ENCODE measurements around the gene TGFB2. TPM values are rescaled to one million over a fixed set of nuclear protein-coding genes. Genes with fewer than 3 reads are reported as not detected.

TGFB2 gene
- total RNA-seq, 2 donors from 2014 or later = 4.3 to 8.7 TPM

DNA sequence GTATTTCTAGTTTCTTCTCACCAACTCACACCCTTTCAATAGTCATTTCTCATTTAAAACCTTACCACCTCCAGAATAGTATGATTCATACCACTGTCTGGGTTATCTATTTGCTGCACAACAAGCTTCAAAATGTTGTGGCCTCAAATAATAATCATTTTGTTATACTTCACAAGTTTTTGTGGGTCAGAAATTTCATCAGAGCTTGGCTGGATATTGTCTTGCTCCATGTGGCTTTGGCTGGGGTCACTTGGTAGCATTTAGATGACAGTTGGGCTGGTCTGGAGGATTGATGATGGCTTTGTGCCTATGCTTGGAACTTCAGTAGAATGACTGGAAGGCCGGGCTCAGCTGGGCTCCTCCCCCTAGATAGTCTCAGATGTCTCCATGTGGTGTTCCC is 66.0 kb downstream of the TGFB2 start:
- Histone ChIP-seq H3K27me3 (no peaks in the 10 kb centered on the region), H3K9me3 (no peaks in the 10 kb centered on the region), H3K4me1 (peaks cover 0 to 6% of the 10 kb centered on the region in 2 donors), H3K36me3 (no peaks in the 10 kb centered on the region), H3K4me3 (no peak overlapping the region), H3K27ac (no peak overlapping the region)
- TF ChIP-seq, protein P1, sequence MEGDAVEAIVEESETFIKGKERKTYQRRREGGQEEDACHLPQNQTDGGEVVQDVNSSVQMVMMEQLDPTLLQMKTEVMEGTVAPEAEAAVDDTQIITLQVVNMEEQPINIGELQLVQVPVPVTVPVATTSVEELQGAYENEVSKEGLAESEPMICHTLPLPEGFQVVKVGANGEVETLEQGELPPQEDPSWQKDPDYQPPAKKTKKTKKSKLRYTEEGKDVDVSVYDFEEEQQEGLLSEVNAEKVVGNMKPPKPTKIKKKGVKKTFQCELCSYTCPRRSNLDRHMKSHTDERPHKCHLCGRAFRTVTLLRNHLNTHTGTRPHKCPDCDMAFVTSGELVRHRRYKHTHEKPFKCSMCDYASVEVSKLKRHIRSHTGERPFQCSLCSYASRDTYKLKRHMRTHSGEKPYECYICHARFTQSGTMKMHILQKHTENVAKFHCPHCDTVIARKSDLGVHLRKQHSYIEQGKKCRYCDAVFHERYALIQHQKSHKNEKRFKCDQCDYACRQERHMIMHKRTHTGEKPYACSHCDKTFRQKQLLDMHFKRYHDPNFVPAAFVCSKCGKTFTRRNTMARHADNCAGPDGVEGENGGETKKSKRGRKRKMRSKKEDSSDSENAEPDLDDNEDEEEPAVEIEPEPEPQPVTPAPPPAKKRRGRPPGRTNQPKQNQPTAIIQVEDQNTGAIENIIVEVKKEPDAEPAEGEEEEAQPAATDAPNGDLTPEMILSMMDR (IDR thresholded peaks at IDR 0.05) = no peak
- DNase-seq (ENCODE audit: low spot score) = no peak

DNA sequence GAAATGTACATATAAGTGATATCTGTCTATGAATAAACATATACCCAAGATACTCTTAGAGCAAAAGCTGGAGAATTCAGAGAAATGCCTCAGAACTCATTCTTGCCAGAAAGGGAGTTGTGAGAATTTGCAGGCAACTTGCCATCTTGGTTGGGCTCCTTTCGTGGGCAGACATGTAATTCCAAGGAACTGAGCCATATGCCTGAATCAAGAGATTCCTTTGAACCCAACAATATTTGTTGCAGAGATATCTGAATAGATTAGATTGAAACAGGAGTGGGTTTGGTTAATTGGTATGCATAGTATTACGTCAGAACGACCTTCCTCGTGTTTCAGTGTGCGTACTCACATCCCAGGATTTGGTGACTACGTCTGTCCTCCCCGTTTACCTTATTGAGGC is 67.0 kb downstream of the TGFB2 start:
- Histone ChIP-seq H3K27ac (no peak overlapping the region), H3K27me3 (no peaks in the 10 kb centered on the region), H3K4me1 (peaks cover 0 to 6% of the 10 kb centered on the region in 2 donors), H3K9me3 (no peaks in the 10 kb centered on the region), H3K36me3 (no peaks in the 10 kb centered on the region), H3K4me3 (no peak overlapping the region)
- TF ChIP-seq, protein P1 (IDR thresholded peaks at IDR 0.05) = no peak
- no peak for DNase-seq (ENCODE audit: low spot score)

DNA sequence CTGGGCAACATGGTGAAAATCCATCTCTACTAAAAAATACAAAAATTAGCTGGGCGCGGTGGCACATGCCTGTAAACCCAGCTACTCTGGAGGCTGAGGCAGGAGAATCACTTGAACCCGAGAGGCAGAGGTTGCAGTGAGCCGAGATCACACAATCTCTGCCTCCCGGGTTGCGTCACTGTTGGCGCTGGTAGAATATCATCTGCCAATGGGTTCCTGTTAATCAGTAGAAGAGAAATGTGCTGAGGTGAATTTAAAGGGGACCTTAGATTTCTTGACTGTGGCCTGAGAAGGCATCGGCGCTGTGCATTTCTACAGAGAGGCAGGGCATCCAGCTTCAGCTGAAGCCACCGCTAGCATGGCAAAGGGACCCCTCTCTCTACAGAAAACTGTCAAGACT is 68.0 kb downstream of the TGFB2 start:
- Histone ChIP-seq H3K4me1 (peaks cover 0 to 6% of the 10 kb centered on the region in 2 donors), H3K9me3 (peaks cover 0 to 3% of the 10 kb centered on the region in 2 donors), H3K4me3 (no peak overlapping the region), H3K27ac (no peak overlapping the region), H3K27me3 (no peaks in the 10 kb centered on the region), H3K36me3 (no peaks in the 10 kb centered on the region)
- TF ChIP-seq, protein P1 (IDR thresholded peaks at IDR 0.05) = no peak
- no peak for DNase-seq (ENCODE audit: low spot score)

DNA sequence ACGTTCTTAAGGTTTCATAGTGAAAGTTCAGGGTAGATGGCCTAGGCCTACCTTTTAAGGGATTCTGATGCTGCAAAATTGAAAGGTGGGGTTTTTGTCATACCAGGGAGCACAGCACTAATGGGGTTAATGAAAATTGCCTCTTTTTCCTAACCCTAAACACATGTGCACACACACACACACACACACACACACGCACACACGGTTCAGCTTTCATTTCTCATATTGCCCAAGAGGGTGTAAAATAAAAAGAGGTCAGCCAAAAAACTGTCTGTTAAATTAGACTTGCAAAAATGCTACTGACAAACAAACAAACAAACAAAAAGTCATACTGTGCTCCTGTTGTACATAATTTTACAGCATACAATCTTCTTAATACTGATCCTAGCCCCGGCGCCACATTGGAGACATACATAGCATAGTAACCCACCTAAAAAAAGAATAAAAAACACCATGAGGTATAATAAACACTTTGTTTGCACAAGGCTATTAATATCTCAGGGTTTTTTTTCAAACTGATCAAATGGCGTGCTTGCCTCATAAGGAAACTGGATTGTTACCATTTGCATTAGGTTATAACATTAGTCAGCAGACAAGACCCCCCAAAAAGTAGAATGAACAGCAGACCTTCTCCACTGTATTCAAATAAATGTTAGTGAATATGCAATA is 69.1 kb downstream of the TGFB2 start:
- Histone ChIP-seq H3K27me3 (no peaks in the 10 kb centered on the region), H3K4me1 (peaks cover 0 to under 1% of the 10 kb centered on the region in 2 donors), H3K36me3 (no peaks in the 10 kb centered on the region), H3K4me3 (no peak overlapping the region), H3K27ac (no peak overlapping the region), H3K9me3 (peaks cover 0 to 3% of the 10 kb centered on the region in 2 donors)
- no peak for DNase-seq (ENCODE audit: low spot score)
- TF ChIP-seq, protein P1 (IDR thresholded peaks at IDR 0.05) = no peak

DNA sequence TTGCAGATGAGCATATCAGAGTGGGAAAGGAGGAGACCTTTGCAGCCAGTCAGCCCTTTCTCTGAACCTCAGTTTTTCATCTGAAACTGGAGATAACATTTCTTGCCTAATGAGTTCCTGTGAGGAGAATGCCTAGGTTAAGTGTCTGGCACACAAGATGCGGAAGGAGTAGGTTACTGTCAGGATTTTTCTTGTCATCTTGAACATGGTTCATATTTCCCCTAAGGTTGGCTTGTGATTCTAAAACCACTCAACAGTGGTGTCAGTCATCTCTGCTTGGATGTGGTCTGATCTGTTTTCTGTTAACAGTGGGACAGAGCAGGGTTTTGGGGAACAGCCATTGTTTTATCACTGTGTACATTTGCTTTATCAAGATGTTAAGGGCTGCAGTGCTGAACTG is 70.6 kb downstream of the TGFB2 start:
- no peaks in the 10 kb centered on the region for H3K4me1 ChIP-seq
- TF ChIP-seq, protein P1 (IDR thresholded peaks at IDR 0.05) = no peak
- peaks cover 0 to 3% of the 10 kb centered on the region in 2 donors for H3K9me3 ChIP-seq
- no peaks in the 10 kb centered on the region for H3K36me3 ChIP-seq
- DNase-seq (ENCODE audit: low spot score) = no peak
- H3K27ac ChIP-seq = no peak overlapping the region
- H3K4me3 ChIP-seq = no peak overlapping the region
- no peaks in the 10 kb centered on the region for H3K27me3 ChIP-seq

DNA sequence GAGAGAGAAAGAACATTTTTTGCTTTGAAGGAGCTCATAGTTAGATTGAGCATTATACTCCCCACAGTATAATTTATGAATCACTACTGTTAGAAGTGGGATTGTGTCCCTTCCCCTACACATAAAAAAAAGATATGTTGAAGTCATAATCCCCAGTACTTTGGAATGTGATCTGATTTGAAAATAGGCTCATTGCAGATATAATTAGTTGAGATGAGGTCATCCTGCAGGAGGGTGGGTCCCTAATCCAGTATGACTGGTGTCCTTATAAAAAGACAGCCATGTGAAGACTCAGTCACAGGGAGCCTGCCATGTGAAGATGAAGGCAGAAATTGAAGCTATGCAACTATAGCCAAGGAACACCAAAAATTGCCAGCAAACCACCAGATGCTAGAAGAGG is 76.4 kb downstream of the TGFB2 start:
- Histone ChIP-seq H3K27me3 (no peaks in the 10 kb centered on the region), H3K27ac (peak overlapping the region in 1 of 2 donors; percentile 19)
- TF ChIP-seq, protein P1 (IDR thresholded peaks at IDR 0.05) = no peak

More for the DNA sequence above, 76.4 kb downstream of the TGFB2 start:
- no peaks in the 10 kb centered on the region for H3K36me3 ChIP-seq
- DNase-seq (ENCODE audit: low spot score) = no peak
- H3K4me1 ChIP-seq = peaks cover 0 to 4% of the 10 kb centered on the region in 2 donors
- H3K4me3 ChIP-seq = no peak overlapping the region
- H3K9me3 ChIP-seq = peaks cover 0 to 3% of the 10 kb centered on the region in 2 donors

All from right atrium auricular region (tissue), 2 donors.